DND-41 (cell line): ENCODE measurements around the gene MTX3.

Experiments used
- ATAC-seq: fragments of 200-7000 bp; cut with Tn5 transposase; 3 replicates; pipeline ENCODE4 v1.9.1; 2021; ENCODE audit warnings: low read depth; ENCODE audit not compliant: insufficient read depth
- DNase-seq: peaks from one replicate; pipeline ENCODE4 v3.0.0-alpha.2; 2020
- H2AFZ ChIP-seq: 2 replicates; pipeline ENCODE4 v1.6.0; 2012; ENCODE audit warnings: low read depth, low read length
- H3K27ac ChIP-seq: 2 replicates; pipeline ENCODE4 v1.5.1; 2012; ENCODE audit warnings: low read length, inconsistent platforms
- H3K27me3 ChIP-seq: fragments of 200-600 bp; sonication (generic); 2 replicates; pipeline ENCODE4 v1.6.0; 2012; ENCODE audit warnings: low read length, mild to moderate bottlenecking, inconsistent platforms; ENCODE audit not compliant: insufficient read depth, poor library complexity
- H3K36me3 ChIP-seq: 2 replicates; pipeline ENCODE4 v1.5.1; 2012; ENCODE audit warnings: low read length, inconsistent platforms; ENCODE audit not compliant: insufficient read depth
- H3K4me1 ChIP-seq: 2 replicates; pipeline ENCODE4 v1.5.1; 2012; ENCODE audit warnings: mild to moderate bottlenecking, low read length; ENCODE audit not compliant: insufficient read depth
- H3K4me2 ChIP-seq: 2 replicates; pipeline ENCODE4 v1.6.0; 2012; ENCODE audit warnings: mild to moderate bottlenecking, moderate library complexity, low read length, inconsistent platforms; ENCODE audit not compliant: insufficient read depth
- H3K4me3 ChIP-seq, 2 experiments: fragments of 200-600 bp in 1 of 2; shearing (Covaris generic) in 1 of 2; 2 replicates each; pipeline ENCODE4 v1.5.1; 2012 to 2016; ENCODE audit warnings: inconsistent platforms in 2 of 2, low read length in 2 of 2, mild to moderate bottlenecking in 2 of 2, low read depth in 1 of 2, moderate library complexity in 1 of 2
- H3K79me2 ChIP-seq: 2 replicates; pipeline ENCODE4 v1.6.0; 2012; ENCODE audit warnings: low read length, inconsistent platforms; ENCODE audit not compliant: insufficient read depth
- H3K9ac ChIP-seq: 2 replicates; pipeline ENCODE4 v1.6.0; 2012; ENCODE audit warnings: low read depth, mild to moderate bottlenecking, inconsistent platforms, low read length, moderate library complexity
- H3K9me3 ChIP-seq: 2 replicates; pipeline ENCODE4 v1.5.1; 2012; ENCODE audit warnings: low read length, moderate library complexity, mild to moderate bottlenecking, inconsistent platforms; ENCODE audit not compliant: insufficient read depth, severe bottlenecking
- H4K20me1 ChIP-seq: 2 replicates; pipeline ENCODE4 v1.6.0; 2012; ENCODE audit warnings: low read length; ENCODE audit not compliant: insufficient read depth
- EZH2 ChIP-seq: IDR thresholded peaks from 3 replicates; pipeline ENCODE4 v1.6.1; 2012; ENCODE audit warnings: borderline replicate concordance, low read depth, mild to moderate bottlenecking, moderate library complexity, low read length, inconsistent platforms; ENCODE audit not compliant: severe bottlenecking
- TF ChIP-seq, protein P1 (sequence below): IDR thresholded peaks from 2 replicates; pipeline ENCODE4 v1.5.1; 2012; ENCODE audit warnings: borderline replicate concordance, low read length, moderate library complexity, mild to moderate bottlenecking; ENCODE audit not compliant: poor library complexity, severe bottlenecking; ENCODE audit errors: extremely low read depth

The MTX3 gene

DNA sequence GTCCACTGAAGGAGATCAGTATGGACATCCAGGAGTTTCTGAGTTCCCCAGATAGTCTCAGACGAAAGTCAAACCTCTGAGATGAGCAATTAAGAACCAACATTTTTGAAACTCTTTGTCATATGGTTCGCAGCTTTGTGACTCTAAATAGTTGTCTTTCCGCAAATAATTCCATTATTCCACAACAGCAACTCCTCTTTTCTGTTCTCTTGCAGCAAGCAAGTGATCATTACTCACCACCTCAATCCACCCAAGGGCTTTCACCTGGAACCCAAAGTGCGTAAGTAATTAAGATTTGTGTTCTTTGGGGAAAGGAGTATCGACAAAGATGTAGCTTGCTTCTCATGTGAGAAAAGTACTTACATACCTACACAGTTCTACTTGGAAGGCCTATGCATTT lies 15.6 kb downstream of the MTX3 start:
- Histone ChIP-seq H3K4me2 (no peak overlapping the region), H3K36me3 (no peaks in the 10 kb centered on the region), H4K20me1 (no peaks in the 10 kb centered on the region), H3K79me2 (no peaks in the 10 kb centered on the region), H3K9me3 (no peaks in the 10 kb centered on the region), H3K9ac (no peak overlapping the region), H3K4me1 (no peaks in the 10 kb centered on the region), H3K4me3 (no peak overlapping the region), H3K27me3 (no peaks in the 10 kb centered on the region), H3K27ac (no peak overlapping the region), H2AFZ (no peak overlapping the region)
- DNase-seq (no peak), ATAC-seq (no peak)
- TF ChIP-seq EZH2 = no peak
- TF ChIP-seq, protein P1, sequence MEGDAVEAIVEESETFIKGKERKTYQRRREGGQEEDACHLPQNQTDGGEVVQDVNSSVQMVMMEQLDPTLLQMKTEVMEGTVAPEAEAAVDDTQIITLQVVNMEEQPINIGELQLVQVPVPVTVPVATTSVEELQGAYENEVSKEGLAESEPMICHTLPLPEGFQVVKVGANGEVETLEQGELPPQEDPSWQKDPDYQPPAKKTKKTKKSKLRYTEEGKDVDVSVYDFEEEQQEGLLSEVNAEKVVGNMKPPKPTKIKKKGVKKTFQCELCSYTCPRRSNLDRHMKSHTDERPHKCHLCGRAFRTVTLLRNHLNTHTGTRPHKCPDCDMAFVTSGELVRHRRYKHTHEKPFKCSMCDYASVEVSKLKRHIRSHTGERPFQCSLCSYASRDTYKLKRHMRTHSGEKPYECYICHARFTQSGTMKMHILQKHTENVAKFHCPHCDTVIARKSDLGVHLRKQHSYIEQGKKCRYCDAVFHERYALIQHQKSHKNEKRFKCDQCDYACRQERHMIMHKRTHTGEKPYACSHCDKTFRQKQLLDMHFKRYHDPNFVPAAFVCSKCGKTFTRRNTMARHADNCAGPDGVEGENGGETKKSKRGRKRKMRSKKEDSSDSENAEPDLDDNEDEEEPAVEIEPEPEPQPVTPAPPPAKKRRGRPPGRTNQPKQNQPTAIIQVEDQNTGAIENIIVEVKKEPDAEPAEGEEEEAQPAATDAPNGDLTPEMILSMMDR = no peak

DNA sequence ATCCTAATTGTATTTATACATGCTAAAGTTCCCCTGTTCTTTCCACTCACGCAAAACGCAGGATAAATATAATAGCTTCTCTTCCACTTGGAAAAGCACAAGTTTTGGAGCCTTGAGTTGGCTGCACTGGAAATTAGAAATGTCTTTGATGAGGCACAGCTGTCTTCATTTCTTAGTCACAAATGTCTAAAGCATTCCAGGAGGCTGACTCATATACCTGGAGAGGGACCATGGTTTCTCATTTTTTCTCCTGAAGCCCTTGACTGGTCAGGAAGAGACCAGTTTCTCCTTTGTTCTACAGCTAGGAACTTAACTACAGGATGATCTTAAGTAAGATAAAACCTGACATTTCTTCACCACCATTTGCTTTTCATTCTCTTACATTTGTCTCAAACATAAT lies 16.2 kb downstream of the MTX3 start:
- Histone ChIP-seq H4K20me1 (no peaks in the 10 kb centered on the region), H3K9me3 (no peaks in the 10 kb centered on the region), H3K9ac (no peak overlapping the region), H2AFZ (no peak overlapping the region), H3K79me2 (no peaks in the 10 kb centered on the region), H3K4me2 (no peak overlapping the region), H3K27ac (no peak overlapping the region), H3K27me3 (no peaks in the 10 kb centered on the region), H3K4me3 (no peak overlapping the region), H3K4me1 (no peaks in the 10 kb centered on the region), H3K36me3 (no peaks in the 10 kb centered on the region)
- TF ChIP-seq, protein P1 = no peak
- TF ChIP-seq EZH2 = no peak
- no peak for DNase-seq
- ATAC-seq = no peak

GRCh38 chr5:79973996-79974395 lies 17.1 kb downstream of the MTX3 start:
- H3K79me2 ChIP-seq = no peaks in the 10 kb centered on the region
- no peaks in the 10 kb centered on the region for H3K9me3 ChIP-seq
- no peaks in the 10 kb centered on the region for H3K27me3 ChIP-seq
- TF ChIP-seq, protein P1 = no peak
- TF ChIP-seq EZH2 = no peak
- DNase-seq (no peak), ATAC-seq (no peak)
- no peaks in the 10 kb centered on the region for H3K4me1 ChIP-seq
- H2AFZ ChIP-seq = no peak overlapping the region
- H3K4me2 ChIP-seq = no peak overlapping the region
- no peak overlapping the region for H3K9ac ChIP-seq
- no peak overlapping the region for H3K4me3 ChIP-seq
- no peak overlapping the region for H3K27ac ChIP-seq
- H4K20me1 ChIP-seq = no peaks in the 10 kb centered on the region
- H3K36me3 ChIP-seq = no peaks in the 10 kb centered on the region

GRCh38 chr5:79973511-79973910 lies 17.6 kb downstream of the MTX3 start:
- Histone ChIP-seq H4K20me1 (no peaks in the 10 kb centered on the region), H3K36me3 (no peaks in the 10 kb centered on the region), H3K9me3 (no peaks in the 10 kb centered on the region), H3K9ac (no peak overlapping the region), H3K27me3 (no peaks in the 10 kb centered on the region), H3K4me2 (no peak overlapping the region), H3K79me2 (no peaks in the 10 kb centered on the region), H2AFZ (no peak overlapping the region), H3K4me1 (no peaks in the 10 kb centered on the region), H3K27ac (no peak overlapping the region), H3K4me3 (no peak overlapping the region)
- no peak for DNase-seq
- TF ChIP-seq, protein P1 = no peak
- TF ChIP-seq EZH2 = no peak
- no peak for ATAC-seq
